ENCODE measurements around the gene ITFG2. TPM values are rescaled to one million over a fixed set of nuclear protein-coding genes. Genes with fewer than 3 reads are reported as not detected.

The ITFG2 gene
- total and polyA plus RNA-seq, 9 donors: 25.4 to 66.0 (median 41.1) TPM

- WGBS, 3 donors: 68 to 77% (median 74%) methylated on average over 19 of the region's 19 CpGs
- no peak for DNase-seq
- H3K36me3 ChIP-seq: no peaks in the 10 kb centered on the region
- TF ChIP-seq CTCF (IDR thresholded peaks at IDR 0.05): no peak
- no peak for TF ChIP-seq EP300 (IDR thresholded peaks at IDR 0.05)
- no peak for TF ChIP-seq POLR2A (IDR thresholded peaks at IDR 0.05)
- no peaks in the 10 kb centered on the region for H3K9me3 ChIP-seq
- H3K4me1 ChIP-seq (ENCODE audit: insufficient read depth): no peaks in the 10 kb centered on the region
- intact Hi-C loops (cut with DNase I): no loop called here
- H3K4me3 ChIP-seq: no peak overlapping the region
- no peak overlapping the region for H3K27ac ChIP-seq
- no peaks in the 10 kb centered on the region for H3K27me3 ChIP-seq
Observed at GRCh38 chr12:2773199-2773875, 39.1 kb upstream of the ITFG2 start.

GRCh38 chr12:2775431-2775830 is 37.0 kb upstream of the ITFG2 start:
- 51 to 54% (median 51%) methylated on average over 8 of the region's 8 CpGs for WGBS, 3 donors
- TF ChIP-seq POLR2A (IDR thresholded peaks at IDR 0.05): no peak
- TF ChIP-seq CTCF (IDR thresholded peaks at IDR 0.05): no peak
- TF ChIP-seq EP300 (IDR thresholded peaks at IDR 0.05): no peak
- no peaks in the 10 kb centered on the region for H3K36me3 ChIP-seq
- H3K27ac ChIP-seq: no peak overlapping the region
- intact Hi-C loops (cut with DNase I): no loop called here
- H3K4me1 ChIP-seq (ENCODE audit: insufficient read depth): no peaks in the 10 kb centered on the region
- no peaks in the 10 kb centered on the region for H3K27me3 ChIP-seq
- no peak overlapping the region for H3K4me3 ChIP-seq
- H3K9me3 ChIP-seq: no peaks in the 10 kb centered on the region
- DNase-seq: no peak

DNA sequence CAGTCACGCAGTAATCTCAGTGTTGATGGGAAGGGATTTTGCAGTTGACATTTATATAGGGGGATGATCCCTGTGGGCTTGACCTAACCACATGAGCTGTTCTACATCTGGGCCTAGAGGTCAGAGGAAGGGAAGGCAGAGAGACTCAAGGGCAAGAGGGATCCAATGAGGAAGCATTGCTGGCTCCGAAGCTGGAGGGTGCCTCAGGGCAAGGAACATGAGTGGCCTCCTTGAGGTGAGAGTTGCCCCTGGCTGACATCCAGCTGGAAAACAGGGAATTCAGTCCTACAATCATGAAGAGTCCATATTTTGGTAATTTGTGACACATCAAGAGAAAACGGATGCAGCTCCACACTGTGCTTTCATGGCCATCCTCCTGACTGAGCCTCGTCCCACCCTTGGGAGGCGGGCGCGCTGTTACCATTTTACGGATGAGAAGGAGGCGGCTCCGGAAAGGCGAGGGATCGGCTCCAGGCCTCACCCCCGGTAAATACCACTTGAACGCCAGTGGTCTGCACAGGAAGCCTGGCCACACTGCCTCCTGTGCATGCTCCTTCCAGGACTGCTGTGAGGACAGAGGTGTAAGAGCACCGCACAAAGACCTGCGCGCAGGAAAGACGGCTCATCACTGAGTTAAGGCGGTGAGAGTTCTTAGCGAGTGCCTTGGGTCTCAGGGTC is 36.2 kb upstream of the ITFG2 start:
- Histone ChIP-seq H3K4me3 (no peak overlapping the region), H3K27ac (no peak overlapping the region), H3K27me3 (no peaks in the 10 kb centered on the region), H3K4me1 (ENCODE audit: insufficient read depth) (no peaks in the 10 kb centered on the region), H3K36me3 (no peaks in the 10 kb centered on the region), H3K9me3 (no peaks in the 10 kb centered on the region)
- DNase-seq: no peak
- WGBS, 3 donors: 81 to 88% (median 84%) methylated on average over 20 of the region's 20 CpGs
- no peak for TF ChIP-seq EP300 (IDR thresholded peaks at IDR 0.05)
- no peak for TF ChIP-seq POLR2A (IDR thresholded peaks at IDR 0.05)
- no peak for TF ChIP-seq CTCF (IDR thresholded peaks at IDR 0.05)
- intact Hi-C loops (cut with DNase I): no loop called here

DNA sequence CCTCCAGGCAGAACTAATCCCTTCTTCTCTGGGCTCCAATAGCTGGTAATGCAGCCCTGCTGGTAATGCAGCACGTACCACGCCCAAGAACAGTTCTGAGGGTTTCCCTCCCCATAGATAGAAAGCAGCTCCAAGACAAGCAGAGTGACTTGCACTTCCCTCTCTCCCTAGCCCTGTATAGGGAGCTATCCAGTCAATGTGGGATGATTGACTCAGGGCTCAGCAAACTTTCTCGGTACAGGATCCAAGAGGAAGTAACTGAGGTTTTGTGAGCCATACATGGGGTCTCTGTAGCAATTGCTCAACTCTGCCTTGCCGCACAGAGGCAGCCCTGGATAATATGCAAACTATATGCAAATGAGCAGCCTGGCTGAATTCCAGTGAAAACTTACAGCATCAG is 33.2 kb upstream of the ITFG2 start:
- H3K4me3 ChIP-seq: no peak overlapping the region
- WGBS, 3 donors: 79 to 86% (median 84%) methylated on average over 4 of the region's 4 CpGs
- H3K36me3 ChIP-seq: no peaks in the 10 kb centered on the region
- H3K27me3 ChIP-seq: no peaks in the 10 kb centered on the region
- no peaks in the 10 kb centered on the region for H3K9me3 ChIP-seq
- no peaks in the 10 kb centered on the region for H3K4me1 ChIP-seq (ENCODE audit: insufficient read depth)
- no peak overlapping the region for H3K27ac ChIP-seq
- no peak for DNase-seq
- TF ChIP-seq EP300 (IDR thresholded peaks at IDR 0.05): no peak
- no peak for TF ChIP-seq CTCF (IDR thresholded peaks at IDR 0.05)
- TF ChIP-seq POLR2A (IDR thresholded peaks at IDR 0.05): no peak
- intact Hi-C loops (cut with DNase I): no loop called here

All from ovary (tissue), 9 donors.